NCI-H524 treated with DMSO at 0.1 percent for 48 hours (cell line): ENCODE results near the gene PCDH17.

Source experiments
- DNase-seq: peaks from one replicate; lab custom pipeline; 2025; lab: John Stamatoyannopoulos, UW

The PCDH17 gene, protein sequence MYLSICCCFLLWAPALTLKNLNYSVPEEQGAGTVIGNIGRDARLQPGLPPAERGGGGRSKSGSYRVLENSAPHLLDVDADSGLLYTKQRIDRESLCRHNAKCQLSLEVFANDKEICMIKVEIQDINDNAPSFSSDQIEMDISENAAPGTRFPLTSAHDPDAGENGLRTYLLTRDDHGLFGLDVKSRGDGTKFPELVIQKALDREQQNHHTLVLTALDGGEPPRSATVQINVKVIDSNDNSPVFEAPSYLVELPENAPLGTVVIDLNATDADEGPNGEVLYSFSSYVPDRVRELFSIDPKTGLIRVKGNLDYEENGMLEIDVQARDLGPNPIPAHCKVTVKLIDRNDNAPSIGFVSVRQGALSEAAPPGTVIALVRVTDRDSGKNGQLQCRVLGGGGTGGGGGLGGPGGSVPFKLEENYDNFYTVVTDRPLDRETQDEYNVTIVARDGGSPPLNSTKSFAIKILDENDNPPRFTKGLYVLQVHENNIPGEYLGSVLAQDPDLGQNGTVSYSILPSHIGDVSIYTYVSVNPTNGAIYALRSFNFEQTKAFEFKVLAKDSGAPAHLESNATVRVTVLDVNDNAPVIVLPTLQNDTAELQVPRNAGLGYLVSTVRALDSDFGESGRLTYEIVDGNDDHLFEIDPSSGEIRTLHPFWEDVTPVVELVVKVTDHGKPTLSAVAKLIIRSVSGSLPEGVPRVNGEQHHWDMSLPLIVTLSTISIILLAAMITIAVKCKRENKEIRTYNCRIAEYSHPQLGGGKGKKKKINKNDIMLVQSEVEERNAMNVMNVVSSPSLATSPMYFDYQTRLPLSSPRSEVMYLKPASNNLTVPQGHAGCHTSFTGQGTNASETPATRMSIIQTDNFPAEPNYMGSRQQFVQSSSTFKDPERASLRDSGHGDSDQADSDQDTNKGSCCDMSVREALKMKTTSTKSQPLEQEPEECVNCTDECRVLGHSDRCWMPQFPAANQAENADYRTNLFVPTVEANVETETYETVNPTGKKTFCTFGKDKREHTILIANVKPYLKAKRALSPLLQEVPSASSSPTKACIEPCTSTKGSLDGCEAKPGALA (N-terminal part only)

DNA sequence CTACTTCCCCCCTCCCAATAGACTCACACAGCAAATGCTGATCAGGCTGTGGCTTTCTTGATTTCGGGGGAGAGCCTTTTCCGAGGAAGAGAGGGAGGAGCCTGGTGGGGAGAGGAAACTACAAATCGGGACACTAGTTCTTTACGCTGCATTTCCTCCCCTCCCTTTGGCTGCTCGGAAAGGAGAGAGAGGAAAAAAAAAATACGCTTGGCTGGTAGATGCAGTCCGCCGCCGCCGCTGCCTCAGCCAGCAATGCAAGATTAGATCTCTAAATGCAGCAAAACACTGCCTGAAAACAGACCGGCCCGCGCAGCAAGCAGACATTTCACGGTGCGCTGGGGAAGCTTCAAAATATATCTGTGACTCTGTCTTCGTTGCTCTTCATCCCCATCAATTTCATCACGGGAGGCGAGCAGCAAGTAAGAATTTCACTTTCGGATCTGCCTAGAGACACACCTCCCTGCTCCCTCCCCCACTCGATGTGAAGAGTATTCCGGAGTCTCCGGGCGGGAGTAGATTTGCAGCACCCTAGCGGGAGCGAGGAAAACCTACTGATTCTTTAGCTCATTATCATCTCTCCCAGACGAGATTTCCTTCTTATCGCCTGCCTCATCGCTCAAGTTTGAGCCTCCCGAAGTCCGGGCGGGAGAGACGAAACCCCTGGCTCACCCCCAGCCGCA lies at the start of gene PCDH17:
TSS of gene PCDH17 (plus strand) at position 149 of the 680 bp plus-strand sequence. CDS start 803 bp downstream, outside the sequence.
- peak; percentile 10 for DNase-seq

DNA sequence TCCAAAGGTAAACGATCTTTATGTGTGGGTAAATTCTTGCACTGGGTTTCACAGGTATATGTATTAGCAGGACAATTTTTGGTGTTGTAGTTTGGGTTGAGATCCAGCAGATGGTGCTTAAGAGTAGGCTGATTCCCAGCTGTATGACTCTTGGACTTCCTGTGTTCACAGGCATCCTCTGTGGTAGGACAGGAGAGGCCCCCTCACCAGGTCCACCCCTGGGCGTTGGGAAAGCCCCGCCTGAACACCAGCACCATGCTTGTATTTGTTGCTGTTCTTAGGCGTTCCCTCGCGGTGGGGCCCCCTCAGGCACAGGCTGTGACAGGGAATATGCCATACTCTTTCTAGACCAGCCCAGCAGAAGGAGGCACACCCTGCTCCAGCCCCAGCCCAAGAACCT lies 49.5 kb upstream of the PCDH17 start:
- no peak for DNase-seq

DNA sequence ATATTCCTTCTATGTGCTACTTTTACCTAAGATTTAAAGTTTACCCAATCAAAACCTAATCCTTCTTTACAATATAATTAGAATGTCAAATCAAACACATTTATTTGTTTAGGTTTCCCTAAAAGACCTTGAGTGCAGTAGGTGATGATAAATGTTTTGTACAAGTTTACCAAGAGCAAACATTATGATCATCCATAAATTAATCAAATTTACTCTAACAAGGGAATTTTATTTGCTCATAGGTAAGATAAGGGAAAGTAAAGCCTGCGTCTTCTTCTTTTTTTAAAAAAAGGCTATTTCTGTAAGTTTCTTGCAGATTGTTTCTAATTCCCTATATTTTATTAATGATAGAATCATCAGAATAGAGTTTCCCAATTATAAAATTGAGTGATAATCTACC lies 48.0 kb upstream of the PCDH17 start:
- no peak for DNase-seq

DNA sequence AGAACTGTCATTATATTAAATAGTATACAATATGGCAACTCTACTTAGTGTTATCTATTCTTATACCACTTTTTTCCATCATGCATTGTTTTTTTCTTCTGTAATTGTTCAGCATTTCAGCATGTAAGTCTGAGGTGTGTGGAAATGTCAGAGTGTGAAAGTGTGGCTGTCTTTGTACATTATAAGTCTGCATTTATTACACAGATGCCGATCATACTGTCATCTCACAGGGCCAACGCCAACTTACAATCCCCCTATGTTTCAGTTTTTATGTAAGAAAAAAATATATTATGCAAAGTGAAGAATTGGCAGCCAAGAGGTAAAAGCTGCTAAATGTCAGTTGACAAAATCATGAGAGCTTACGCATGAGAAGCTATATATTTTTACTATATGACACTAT lies 42.9 kb upstream of the PCDH17 start:
- no peak for DNase-seq

- no peak for DNase-seq
These were observed 35.8 kb upstream of the PCDH17 start for GRCh38 chr13:57595775-57596174.

GRCh38 chr13:57601536-57601935 lies 30.0 kb upstream of the PCDH17 start:
- no peak for DNase-seq

DNA sequence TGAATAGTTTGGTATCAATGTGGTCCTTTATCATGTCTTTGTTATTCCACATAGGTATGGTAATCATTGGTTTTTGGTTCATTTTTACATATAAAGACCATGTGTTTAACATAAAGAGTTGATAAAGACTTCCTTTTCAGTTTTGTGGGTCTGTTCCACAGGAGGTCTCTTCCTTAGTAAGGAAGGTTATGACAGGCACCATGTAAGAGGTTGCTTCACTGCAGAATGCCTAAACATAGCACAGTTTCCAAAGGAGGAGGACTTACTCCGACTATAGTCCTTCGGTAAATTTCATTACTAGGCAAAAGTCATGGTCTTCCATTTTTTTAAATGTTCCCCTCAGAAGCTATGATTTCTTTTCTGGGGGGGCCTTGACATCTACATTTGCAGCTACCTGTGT lies 27.1 kb upstream of the PCDH17 start:
- DNase-seq = no peak

DNA sequence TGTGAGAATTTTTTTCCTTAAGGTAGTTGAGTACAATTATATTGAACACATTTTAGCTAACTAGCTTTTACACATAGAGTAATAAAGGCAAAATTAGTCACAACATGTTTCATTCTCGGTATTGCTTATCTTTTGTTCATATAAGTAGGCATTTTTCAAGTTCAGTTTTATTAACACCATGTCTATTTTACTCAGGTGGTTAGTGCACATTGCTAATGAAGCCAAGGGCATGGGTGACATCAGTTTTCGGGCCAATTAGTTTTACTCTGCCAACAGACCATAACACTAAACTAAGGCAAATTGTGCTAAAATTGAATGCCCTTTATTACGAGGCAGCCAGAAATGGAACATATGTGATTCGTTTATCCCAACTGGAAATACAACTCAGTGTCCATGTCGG lies 19.6 kb upstream of the PCDH17 start:
- no peak for DNase-seq

GRCh38 chr13:57612568-57612967 lies 19.0 kb upstream of the PCDH17 start:
- no peak for DNase-seq

DNA sequence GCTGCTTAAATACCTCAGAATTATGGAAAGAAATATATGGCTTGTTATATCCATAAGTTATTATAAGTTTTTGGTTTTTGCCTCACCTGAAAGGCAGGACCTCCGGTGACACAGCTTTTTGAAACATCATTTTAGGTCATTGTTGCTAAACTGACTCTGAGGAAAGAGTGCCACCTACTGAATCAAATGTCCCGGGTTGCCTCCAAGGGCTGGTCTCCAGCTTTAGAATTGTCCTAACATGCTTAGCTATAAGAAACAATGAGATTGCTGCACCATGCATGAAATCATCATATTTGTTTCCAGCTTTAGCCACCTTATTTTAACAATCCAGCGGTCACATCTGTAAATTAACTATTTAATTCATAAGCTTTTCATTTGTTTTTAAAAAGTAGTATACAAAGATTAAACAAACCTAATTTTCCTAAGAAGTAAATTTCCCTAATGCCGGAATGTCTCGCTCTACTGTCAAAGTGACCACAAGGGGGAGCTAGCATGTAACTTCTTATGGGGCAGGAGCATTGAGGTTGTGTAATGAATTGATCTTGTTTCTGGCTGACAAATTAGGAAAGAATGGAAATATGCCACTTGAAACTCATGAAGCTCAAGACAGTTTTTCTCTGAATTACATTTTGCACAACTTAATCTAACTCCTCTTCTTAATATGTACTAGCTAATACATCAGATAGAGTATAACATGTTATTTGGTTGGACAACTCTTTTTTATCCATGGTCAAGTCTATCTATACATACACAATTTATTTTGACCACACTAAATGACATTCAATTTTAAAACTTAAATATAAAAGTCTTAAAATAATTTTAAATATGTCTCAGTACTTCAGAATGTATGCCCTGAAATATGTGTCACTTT lies 6.7 kb upstream of the PCDH17 start:
- DNase-seq = peak; percentile 46

GRCh38 chr13:57627663-57628062 lies 3.9 kb upstream of the PCDH17 start:
- peak; percentile 16 for DNase-seq

DNA sequence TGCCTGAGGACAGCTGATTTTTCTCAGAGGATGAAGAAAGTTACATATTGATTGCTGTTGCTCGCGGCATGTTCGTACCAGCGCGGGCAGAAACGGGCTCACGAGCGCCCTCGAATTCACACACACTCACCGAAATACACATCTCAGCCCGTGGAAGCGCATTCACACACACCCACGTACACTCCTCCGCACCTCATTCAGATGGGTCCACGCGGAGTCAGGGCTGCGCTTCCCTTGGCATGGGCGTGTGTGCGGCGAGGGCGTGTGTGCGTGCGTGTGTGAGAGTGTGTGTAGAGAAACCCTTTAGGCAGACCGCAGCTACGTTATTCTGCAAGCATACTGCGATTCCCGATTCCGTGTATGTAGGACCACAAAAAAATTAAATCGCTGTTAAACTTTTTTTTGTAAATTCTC lies 2.1 kb upstream of the PCDH17 start:
- no peak for DNase-seq

GRCh38 chr13:57629821-57630235 lies 1.7 kb upstream of the PCDH17 start:
- DNase-seq = peak; percentile 75

- no peak for DNase-seq
These were observed 616 bp upstream of the PCDH17 start for GRCh38 chr13:57630661-57631595.

GRCh38 chr13:57632276-57633140 lies 964 bp downstream of the PCDH17 start:
- DNase-seq = no peak

GRCh38 chr13:57633141-57633949 lies 1.8 kb downstream of the PCDH17 start:
- no peak for DNase-seq

DNA sequence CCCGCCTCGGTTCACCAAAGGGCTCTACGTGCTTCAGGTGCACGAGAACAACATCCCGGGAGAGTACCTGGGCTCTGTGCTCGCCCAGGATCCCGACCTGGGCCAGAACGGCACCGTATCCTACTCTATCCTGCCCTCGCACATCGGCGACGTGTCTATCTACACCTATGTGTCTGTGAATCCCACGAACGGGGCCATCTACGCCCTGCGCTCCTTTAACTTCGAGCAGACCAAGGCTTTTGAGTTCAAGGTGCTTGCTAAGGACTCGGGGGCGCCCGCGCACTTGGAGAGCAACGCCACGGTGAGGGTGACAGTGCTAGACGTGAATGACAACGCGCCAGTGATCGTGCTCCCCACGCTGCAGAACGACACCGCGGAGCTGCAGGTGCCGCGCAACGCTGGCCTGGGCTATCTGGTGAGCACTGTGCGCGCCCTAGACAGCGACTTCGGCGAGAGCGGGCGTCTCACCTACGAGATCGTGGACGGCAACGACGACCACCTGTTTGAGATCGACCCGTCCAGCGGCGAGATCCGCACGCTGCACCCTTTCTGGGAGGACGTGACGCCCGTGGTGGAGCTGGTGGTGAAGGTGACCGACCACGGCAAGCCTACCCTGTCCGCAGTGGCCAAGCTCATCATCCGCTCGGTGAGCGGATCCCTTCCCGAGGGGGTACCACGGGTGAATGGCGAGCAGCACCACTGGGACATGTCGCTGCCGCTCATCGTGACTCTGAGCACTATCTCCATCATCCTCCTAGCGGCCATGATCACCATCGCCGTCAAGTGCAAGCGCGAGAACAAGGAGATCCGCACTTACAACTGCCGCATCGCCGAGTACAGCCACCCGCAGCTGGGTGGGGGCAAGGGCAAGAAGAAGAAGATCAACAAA lies 2.6 kb downstream of the PCDH17 start:
- no peak for DNase-seq
